ENCODE results near the gene SAT1. TPM values are rescaled to one million over a fixed set of nuclear protein-coding genes. Genes with fewer than 3 reads are reported as not detected.

SAT1 gene
- polyA plus RNA-seq, 1 donor (not counting 4 experiments of a cell fraction or from before 2014, with no cell fraction given) = 1,607 TPM

DNA sequence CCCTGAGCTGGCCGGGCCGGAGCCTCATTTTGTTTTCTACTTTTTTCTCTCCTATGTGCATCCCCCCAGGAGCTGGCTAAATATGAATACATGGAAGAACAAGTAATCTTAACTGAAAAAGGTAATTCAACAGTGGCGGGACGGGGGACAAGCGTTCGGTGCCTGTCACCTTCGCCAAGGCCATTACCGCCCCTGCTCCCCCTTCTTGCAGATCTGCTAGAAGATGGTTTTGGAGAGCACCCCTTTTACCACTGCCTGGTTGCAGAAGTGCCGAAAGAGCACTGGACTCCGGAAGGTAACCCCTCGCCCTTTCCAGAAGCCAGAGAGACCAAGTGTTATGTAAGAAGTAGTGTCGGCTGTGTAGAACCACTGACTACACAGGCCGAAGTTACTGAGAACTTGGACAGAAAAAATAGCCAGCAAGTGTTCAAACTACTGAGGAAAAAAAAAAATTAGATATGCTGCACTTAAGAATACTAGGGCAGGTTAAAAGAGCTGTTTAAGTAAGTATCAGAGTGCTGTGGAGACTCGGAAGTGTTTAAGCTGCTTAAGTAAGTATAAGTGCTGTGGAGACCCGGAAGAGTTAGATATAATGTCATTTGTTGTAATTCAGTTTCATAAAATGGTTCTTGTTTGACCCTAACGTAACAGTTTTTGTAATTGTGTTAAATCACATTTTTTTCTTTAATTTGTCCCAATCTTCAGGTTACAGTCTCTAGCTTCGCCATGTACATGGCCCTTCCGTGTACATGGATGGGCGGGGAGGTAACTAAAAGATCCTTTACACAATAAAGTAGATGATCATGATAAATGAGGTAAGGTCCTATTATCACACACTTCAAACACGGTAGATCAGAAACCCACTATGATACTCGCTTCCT is 856 bp downstream of the SAT1 start:
- Histone ChIP-seq H3K27ac (ENCODE audit: control insufficient read depth, insufficient read depth, low read length) (peak overlapping the region; percentile 81), H4K20me1 (ENCODE audit: control insufficient read depth, extremely low read depth, insufficient read depth, low read length) (peaks cover 6% of the 10 kb centered on the region), H3K36me3 (ENCODE audit: control insufficient read depth in 2 of 2, extremely low read depth in 1 of 2, insufficient read depth in 2 of 2, low read length in 2 of 2) (peaks cover 2 to 17% of the 10 kb centered on the region in 2 experiments), H3K9ac (ENCODE audit: control insufficient read depth, extremely low read depth, insufficient read depth, low read length) (peak overlapping the region; percentile 86), H3K9me3 (ENCODE audit: control insufficient read depth, low read depth, low read length) (no peaks in the 10 kb centered on the region), H3K4me2 (ENCODE audit: control insufficient read depth, extremely low read depth, insufficient read depth, low read depth, low read length) (peak overlapping the region; percentile 71), H3K79me2 (ENCODE audit: control insufficient read depth, insufficient read depth, low read length) (peaks cover 5% of the 10 kb centered on the region), H3K9me1 (ENCODE audit: control insufficient read depth, extremely low read depth, insufficient read depth, low read length) (no peaks in the 10 kb centered on the region), H3K27me3 (ENCODE audit: control insufficient read depth, extremely low read depth, insufficient read depth, low read length) (no peaks in the 10 kb centered on the region), H3K4me3 (ENCODE audit: control insufficient read depth in 2 of 3, extremely low read depth in 1 of 3, insufficient read depth in 2 of 3, low read depth in 1 of 3, low read length in 3 of 3) (peak overlapping the region; percentile 64 to 79 (median 75)), H3K4me1 (ENCODE audit: control insufficient read depth, extremely low read depth, insufficient read depth, low read length) (peaks cover 17% of the 10 kb centered on the region), H2AFZ (ENCODE audit: control insufficient read depth, low read length) (no peak overlapping the region)
- dilution Hi-C loops (cut with MboI; ENCODE audit: extremely low pct_ligation_motif_present, low sequenced_read_pairs) = no loop called here
- FAIRE-seq (no peak), DNase-seq (ENCODE audit: low read depth, low spot score) (no peak)
- TF ChIP-seq, protein P1, sequence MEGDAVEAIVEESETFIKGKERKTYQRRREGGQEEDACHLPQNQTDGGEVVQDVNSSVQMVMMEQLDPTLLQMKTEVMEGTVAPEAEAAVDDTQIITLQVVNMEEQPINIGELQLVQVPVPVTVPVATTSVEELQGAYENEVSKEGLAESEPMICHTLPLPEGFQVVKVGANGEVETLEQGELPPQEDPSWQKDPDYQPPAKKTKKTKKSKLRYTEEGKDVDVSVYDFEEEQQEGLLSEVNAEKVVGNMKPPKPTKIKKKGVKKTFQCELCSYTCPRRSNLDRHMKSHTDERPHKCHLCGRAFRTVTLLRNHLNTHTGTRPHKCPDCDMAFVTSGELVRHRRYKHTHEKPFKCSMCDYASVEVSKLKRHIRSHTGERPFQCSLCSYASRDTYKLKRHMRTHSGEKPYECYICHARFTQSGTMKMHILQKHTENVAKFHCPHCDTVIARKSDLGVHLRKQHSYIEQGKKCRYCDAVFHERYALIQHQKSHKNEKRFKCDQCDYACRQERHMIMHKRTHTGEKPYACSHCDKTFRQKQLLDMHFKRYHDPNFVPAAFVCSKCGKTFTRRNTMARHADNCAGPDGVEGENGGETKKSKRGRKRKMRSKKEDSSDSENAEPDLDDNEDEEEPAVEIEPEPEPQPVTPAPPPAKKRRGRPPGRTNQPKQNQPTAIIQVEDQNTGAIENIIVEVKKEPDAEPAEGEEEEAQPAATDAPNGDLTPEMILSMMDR (optimal IDR thresholded peaks at IDR 0.05 in 1 of 3, IDR thresholded peaks at IDR 0.05 in 1 of 3, conservative IDR thresholded peaks at IDR 0.05 in 1 of 3; ENCODE audit: extremely low read depth in 1 of 3, insufficient read depth in 2 of 3, low read length in 3 of 3) = no peak
- TF ChIP-seq EZH2 (IDR thresholded peaks at IDR 0.05; ENCODE audit: low read length) = no peak

DNA sequence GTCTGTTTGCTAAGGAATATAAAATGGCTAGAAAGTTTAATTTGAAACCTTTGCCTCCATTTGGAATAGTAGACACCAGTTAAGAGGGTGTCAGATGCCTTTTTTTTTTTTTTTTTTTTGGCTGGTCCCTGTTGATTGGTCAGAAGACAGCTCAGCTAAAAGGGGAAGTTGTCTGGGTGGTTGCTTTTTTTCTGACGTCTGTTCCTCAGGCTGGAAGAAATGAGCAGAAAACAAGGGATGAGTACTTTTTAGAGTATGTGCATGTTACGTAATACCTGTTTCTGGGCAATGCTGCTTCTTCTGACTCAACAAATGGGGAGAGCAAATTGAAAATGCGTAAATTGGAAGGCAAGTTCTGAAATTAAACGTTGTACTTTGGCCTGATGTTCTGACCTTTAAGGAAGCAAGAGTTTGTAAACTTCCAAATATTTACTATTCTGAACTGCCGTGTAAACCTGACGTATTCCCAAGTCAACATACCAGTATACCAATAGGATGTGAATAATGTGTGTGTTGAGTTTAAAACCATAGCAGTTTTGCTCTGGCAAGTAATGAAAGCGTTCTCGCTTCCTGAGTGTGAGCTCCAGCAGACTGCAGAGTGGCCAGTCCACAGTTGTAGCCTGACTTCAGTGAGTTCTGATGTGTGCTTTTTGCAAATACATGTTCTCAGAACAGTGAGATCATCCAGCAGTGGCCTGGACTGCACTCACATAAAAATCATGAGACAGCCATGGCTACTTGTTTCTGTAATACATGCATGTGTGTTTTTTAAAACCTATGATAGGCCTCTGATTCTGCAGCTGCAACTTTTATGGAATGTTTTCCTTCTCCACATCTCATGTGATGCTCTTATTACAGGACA is 1.7 kb downstream of the SAT1 start:
- Histone ChIP-seq H3K4me3 (ENCODE audit: control insufficient read depth in 2 of 3, extremely low read depth in 1 of 3, insufficient read depth in 2 of 3, low read depth in 1 of 3, low read length in 3 of 3) (peak overlapping the region; percentile 64 to 79 (median 75)), H3K4me2 (ENCODE audit: control insufficient read depth, extremely low read depth, insufficient read depth, low read depth, low read length) (peak overlapping the region; percentile 71), H2AFZ (ENCODE audit: control insufficient read depth, low read length) (no peak overlapping the region), H3K27me3 (ENCODE audit: control insufficient read depth, extremely low read depth, insufficient read depth, low read length) (no peaks in the 10 kb centered on the region), H4K20me1 (ENCODE audit: control insufficient read depth, extremely low read depth, insufficient read depth, low read length) (peaks cover 6% of the 10 kb centered on the region), H3K9me3 (ENCODE audit: control insufficient read depth, low read depth, low read length) (no peaks in the 10 kb centered on the region), H3K36me3 (ENCODE audit: control insufficient read depth in 2 of 2, extremely low read depth in 1 of 2, insufficient read depth in 2 of 2, low read length in 2 of 2) (peaks cover 2 to 17% of the 10 kb centered on the region in 2 experiments), H3K79me2 (ENCODE audit: control insufficient read depth, insufficient read depth, low read length) (peaks cover 5% of the 10 kb centered on the region), H3K9ac (ENCODE audit: control insufficient read depth, extremely low read depth, insufficient read depth, low read length) (peak overlapping the region; percentile 86), H3K4me1 (ENCODE audit: control insufficient read depth, extremely low read depth, insufficient read depth, low read length) (peaks cover 16% of the 10 kb centered on the region), H3K27ac (ENCODE audit: control insufficient read depth, insufficient read depth, low read length) (peak overlapping the region; percentile 81), H3K9me1 (ENCODE audit: control insufficient read depth, extremely low read depth, insufficient read depth, low read length) (no peaks in the 10 kb centered on the region)
- dilution Hi-C loops (cut with MboI; ENCODE audit: extremely low pct_ligation_motif_present, low sequenced_read_pairs) = no loop called here
- no peak for DNase-seq (ENCODE audit: low read depth, low spot score)
- TF ChIP-seq EZH2 (IDR thresholded peaks at IDR 0.05; ENCODE audit: low read length) = no peak
- TF ChIP-seq, protein P1 (optimal IDR thresholded peaks at IDR 0.05 in 1 of 3, IDR thresholded peaks at IDR 0.05 in 1 of 3, conservative IDR thresholded peaks at IDR 0.05 in 1 of 3; ENCODE audit: extremely low read depth in 1 of 3, insufficient read depth in 2 of 3, low read length in 3 of 3) = no peak
- no peak for FAIRE-seq

Measured in keratinocyte (primary cell).